CD8-positive, alpha-beta memory T cell (primary cell): ENCODE data around the gene GNAL. TPM values are rescaled to one million over a fixed set of nuclear protein-coding genes. Genes with fewer than 3 reads are reported as not detected.

Source experiments
- CTCF ChIA-PET: fragments of 350-600 bp; sonication (Branson Sonifier 250); formaldehyde crosslinking; loops from one replicate; lab custom pipeline; 2021; ENCODE audit warnings: antibody characterized with exemption; lab: Charles Lee
- POLR2A ChIA-PET: fragments of 350-600 bp; sonication (Branson Sonifier 250); formaldehyde crosslinking; loops from one replicate; lab custom pipeline; 2021; ENCODE audit warnings: antibody characterized with exemption; lab: Charles Lee
- DNase-seq, 5 donors: peaks; one replicate each; pipeline versions ENCODE4 v3.0.0 to v3.0.0-alpha.2; 2020 to 2022; ENCODE audit warnings: mixed read lengths in 1 of 5
- H3K27ac ChIP-seq: one replicate; pipeline ENCODE4 v1.7.0; 2013; ENCODE audit warnings: low read depth, mild to moderate bottlenecking, low read length, moderate library complexity
- H3K27me3 ChIP-seq: 2 replicates; pipeline ENCODE4 v1.7.0; 2013; ENCODE audit warnings: low read length, mild to moderate bottlenecking; ENCODE audit not compliant: insufficient read depth, poor library complexity, severe bottlenecking
- H3K36me3 ChIP-seq: 2 replicates; pipeline ENCODE4 v1.7.0; 2013; ENCODE audit warnings: mild to moderate bottlenecking, low read length, moderate library complexity; ENCODE audit not compliant: insufficient read depth
- H3K4me1 ChIP-seq: 2 replicates; pipeline ENCODE4 v1.7.0; 2013; ENCODE audit warnings: mild to moderate bottlenecking, low read length, moderate library complexity; ENCODE audit not compliant: insufficient read depth
- H3K4me3 ChIP-seq: 2 replicates; pipeline ENCODE4 v1.7.0; 2013; ENCODE audit warnings: mild to moderate bottlenecking, low read length
- H3K9me3 ChIP-seq: 2 replicates; pipeline ENCODE4 v1.7.0; 2013; ENCODE audit warnings: mild to moderate bottlenecking, low read length
- H3K27ac Mint-ChIP-seq, 8 donors: one replicate each; pipeline ENCODE4 v1.8.0; 2020 to 2021; ENCODE audit warnings: mixed read lengths in 8 of 8, mild to moderate bottlenecking in 6 of 8, inconsistent platforms in 3 of 8, moderate library complexity in 3 of 8
- H3K27me3 Mint-ChIP-seq, 2 donors: one replicate each; pipeline ENCODE4 v1.8.0; 2020 to 2021; ENCODE audit warnings: mixed read lengths in 2 of 2, mild to moderate bottlenecking in 1 of 2, moderate library complexity in 1 of 2
- H3K36me3 Mint-ChIP-seq, 3 donors: one replicate each; pipeline ENCODE4 v1.8.0; 2020 to 2021; ENCODE audit warnings: mixed read lengths in 3 of 3, inconsistent platforms in 1 of 3, mild to moderate bottlenecking in 1 of 3
- H3K4me1 Mint-ChIP-seq, 3 donors: one replicate each; pipeline ENCODE4 v1.8.0; 2020 to 2021; ENCODE audit warnings: mixed read lengths in 3 of 3, inconsistent platforms in 1 of 3, mild to moderate bottlenecking in 1 of 3
- H3K4me3 Mint-ChIP-seq, 7 donors: one replicate each; pipeline ENCODE4 v1.8.0; 2020 to 2021; ENCODE audit warnings: mixed read lengths in 7 of 7, mild to moderate bottlenecking in 6 of 7, moderate library complexity in 4 of 7, inconsistent platforms in 2 of 7
- H3K9me3 Mint-ChIP-seq, 5 donors: one replicate each; pipeline ENCODE4 v1.8.0; 2020 to 2022; ENCODE audit warnings: mixed read lengths in 5 of 5, mild to moderate bottlenecking in 3 of 5, moderate library complexity in 2 of 5, inconsistent platforms in 1 of 5
- polyA plus RNA-seq: library from polyadenylated mRNA; unstranded; fragments of 300-500 nt; fragmentation: Illumina TruSeq; gene quantifications from one replicate; pipeline ENCODE4 v1.2.3, GENCODE V29; 2021
- total RNA-seq, 2 experiments: library from RNA; stranded (reverse); gene quantifications; one replicate each; pipeline ENCODE4 v1.2.3, GENCODE V29; 2021

The GNAL gene
- total and polyA plus RNA-seq, 3 experiments from 2014 or later, result 0.04 to 0.38 TPM; not detected in 1

- Histone ChIP-seq H3K9me3 (no peaks in the 10 kb centered on the region), H3K27ac (no peak overlapping the region), H3K27me3 (no peaks in the 10 kb centered on the region), H3K36me3 (no peaks in the 10 kb centered on the region), H3K4me3 (no peak overlapping the region), H3K4me1 (no peaks in the 10 kb centered on the region)
- POLR2A ChIA-PET, result no interaction called here
- Mint-ChIP-seq H3K36me3 (no peaks in the 10 kb centered on the region), H3K4me3 (no peak overlapping the region), H3K27me3 (peaks cover 3 to 14% of the 10 kb centered on the region in 2 donors), H3K4me1 (no peaks in the 10 kb centered on the region), H3K9me3 (no peaks in the 10 kb centered on the region), H3K27ac (no peak overlapping the region)
- CTCF ChIA-PET, result no interaction called here
- DNase-seq, result no peak
These were observed 109.2 kb downstream of the GNAL start for GRCh38 chr18:11798271-11798670.

DNA sequence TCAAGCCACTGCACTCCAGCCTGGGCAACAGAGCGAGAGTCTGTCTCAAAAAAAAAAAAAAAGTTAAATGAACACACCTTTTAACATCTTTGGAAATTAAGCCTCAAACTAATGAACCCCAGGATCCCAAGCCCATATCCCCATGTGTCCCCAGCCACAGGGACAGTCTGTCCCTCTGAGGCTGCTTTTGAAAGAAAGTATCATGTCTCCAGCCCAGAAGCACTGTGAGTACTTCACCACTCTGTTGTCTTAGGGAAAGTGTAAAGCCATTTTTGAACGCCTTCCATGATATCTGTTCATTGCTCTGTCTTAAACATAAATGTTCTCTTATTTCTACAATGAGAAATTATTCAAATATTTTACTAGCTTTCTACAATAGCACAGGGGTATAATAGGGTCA, 110.0 kb downstream of the GNAL start:
- ChIA-PET CTCF (no interaction called here), POLR2A (no interaction called here)
- H3K4me1 ChIP-seq, result no peaks in the 10 kb centered on the region
- Mint-ChIP-seq H3K27ac (no peak overlapping the region), H3K4me3 (no peak overlapping the region), H3K4me1 (no peaks in the 10 kb centered on the region), H3K36me3 (no peaks in the 10 kb centered on the region), H3K9me3 (no peaks in the 10 kb centered on the region), H3K27me3 (peaks cover 3 to 11% of the 10 kb centered on the region in 2 donors)
- H3K36me3 ChIP-seq, result no peaks in the 10 kb centered on the region
- no peak overlapping the region for H3K4me3 ChIP-seq
- no peak overlapping the region for H3K27ac ChIP-seq
- no peaks in the 10 kb centered on the region for H3K27me3 ChIP-seq
- DNase-seq, result no peak
- H3K9me3 ChIP-seq, result no peaks in the 10 kb centered on the region

DNA sequence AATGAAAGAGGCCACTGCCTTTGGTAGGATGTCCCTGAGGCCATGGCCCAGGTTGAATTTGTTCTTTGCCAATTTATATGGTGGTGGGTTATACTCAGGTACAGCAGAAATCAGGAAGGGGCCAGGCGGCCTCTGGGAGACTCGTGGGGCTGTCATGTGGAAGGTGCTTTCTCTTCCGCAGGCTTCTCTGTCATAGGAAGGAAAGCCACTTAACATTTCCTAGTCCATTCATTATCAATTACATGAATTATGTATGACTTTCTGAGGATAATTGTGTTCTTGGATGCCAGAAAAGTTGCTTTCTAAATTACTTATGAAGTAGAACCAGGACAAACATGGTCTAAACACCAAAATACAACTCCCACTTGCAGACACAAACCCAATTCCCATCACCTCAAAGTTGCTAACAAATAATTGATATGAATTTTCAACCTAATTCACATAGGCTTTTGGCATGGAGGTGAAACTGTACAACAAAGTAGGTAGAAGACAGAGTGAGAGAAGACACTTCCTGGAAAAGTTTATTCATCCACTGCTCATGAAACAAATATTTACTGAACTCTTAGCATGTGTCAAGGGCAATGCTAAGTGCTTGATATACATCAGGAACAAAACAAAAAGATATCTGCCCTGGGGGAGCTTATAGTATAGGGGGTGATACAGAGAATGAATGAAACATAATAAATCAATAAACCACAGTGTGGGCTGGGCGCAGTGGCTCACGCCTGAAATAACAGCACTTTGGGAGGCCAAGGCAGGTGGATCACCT, 111.7 kb downstream of the GNAL start:
- Histone ChIP-seq H3K4me1 (no peaks in the 10 kb centered on the region), H3K9me3 (no peaks in the 10 kb centered on the region), H3K36me3 (no peaks in the 10 kb centered on the region), H3K4me3 (no peak overlapping the region), H3K27ac (no peak overlapping the region), H3K27me3 (no peaks in the 10 kb centered on the region)
- Mint-ChIP-seq H3K27me3 (peaks cover 3 to 7% of the 10 kb centered on the region in 2 donors), H3K4me3 (no peak overlapping the region), H3K4me1 (no peaks in the 10 kb centered on the region), H3K27ac (no peak overlapping the region), H3K9me3 (no peaks in the 10 kb centered on the region), H3K36me3 (no peaks in the 10 kb centered on the region)
- CTCF ChIA-PET, result no interaction called here
- no peak for DNase-seq
- POLR2A ChIA-PET, result no interaction called here

DNA sequence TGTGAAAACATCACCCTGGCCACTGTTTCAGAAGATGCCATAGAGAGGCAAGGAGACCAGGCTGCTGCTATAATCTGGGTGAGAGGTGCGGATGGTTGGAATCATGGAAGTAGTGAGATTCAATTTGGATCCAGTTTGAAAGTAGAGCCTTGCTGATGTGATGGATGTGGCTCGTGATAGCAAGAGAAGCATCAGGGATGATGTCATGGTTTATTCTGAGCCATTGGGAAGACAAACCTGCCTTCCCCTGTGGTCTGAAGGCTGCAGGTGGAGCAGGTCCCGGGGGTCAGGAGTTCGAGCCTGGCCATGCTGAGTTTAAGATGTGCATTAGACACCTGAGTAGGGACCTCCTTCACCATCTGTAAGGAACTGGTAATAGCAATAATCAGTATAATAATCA, 112.5 kb downstream of the GNAL start:
- H3K4me3 Mint-ChIP-seq, result no peak overlapping the region
- Histone ChIP-seq H3K4me1 (no peaks in the 10 kb centered on the region), H3K27me3 (no peaks in the 10 kb centered on the region), H3K27ac (no peak overlapping the region), H3K9me3 (no peaks in the 10 kb centered on the region), H3K36me3 (no peaks in the 10 kb centered on the region), H3K4me3 (no peak overlapping the region)
- H3K9me3 Mint-ChIP-seq, result no peaks in the 10 kb centered on the region
- ChIA-PET POLR2A (no interaction called here), CTCF (no interaction called here)
- no peaks in the 10 kb centered on the region for H3K36me3 Mint-ChIP-seq
- H3K27ac Mint-ChIP-seq, result peak overlapping the region in 1 of 8 donors; percentile 39
- H3K4me1 Mint-ChIP-seq, result no peaks in the 10 kb centered on the region
- no peak for DNase-seq
- H3K27me3 Mint-ChIP-seq, result peaks cover 3 to 12% of the 10 kb centered on the region in 2 donors

DNA sequence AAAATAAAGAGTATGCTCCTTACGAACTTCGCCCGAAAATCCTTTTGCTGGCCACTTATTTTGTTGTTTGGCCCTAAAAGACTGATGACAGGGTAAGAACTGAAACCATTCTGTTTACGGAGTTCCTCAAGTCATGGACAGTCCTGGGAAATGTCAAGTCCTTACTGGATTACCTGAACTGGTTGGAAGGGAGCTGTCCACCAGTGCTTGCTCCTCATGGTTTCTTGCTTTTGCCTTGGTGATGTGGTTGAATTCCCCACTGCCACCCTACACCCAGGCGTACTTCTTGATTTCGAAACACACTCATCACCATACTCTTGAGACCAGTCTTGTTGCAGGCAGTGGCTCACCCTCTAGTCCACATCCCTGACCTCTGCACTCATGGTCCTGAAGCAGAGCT, 113.1 kb downstream of the GNAL start:
- CTCF ChIA-PET, result no interaction called here
- POLR2A ChIA-PET, result no interaction called here
- Mint-ChIP-seq H3K36me3 (no peaks in the 10 kb centered on the region), H3K27ac (no peak overlapping the region), H3K4me3 (no peak overlapping the region), H3K9me3 (no peaks in the 10 kb centered on the region), H3K27me3 (peaks cover 3 to 15% of the 10 kb centered on the region in 2 donors), H3K4me1 (no peaks in the 10 kb centered on the region)
- no peaks in the 10 kb centered on the region for H3K4me1 ChIP-seq
- no peak overlapping the region for H3K4me3 ChIP-seq
- no peaks in the 10 kb centered on the region for H3K36me3 ChIP-seq
- H3K9me3 ChIP-seq, result no peaks in the 10 kb centered on the region
- no peak for DNase-seq
- no peak overlapping the region for H3K27ac ChIP-seq
- H3K27me3 ChIP-seq, result no peaks in the 10 kb centered on the region

DNA sequence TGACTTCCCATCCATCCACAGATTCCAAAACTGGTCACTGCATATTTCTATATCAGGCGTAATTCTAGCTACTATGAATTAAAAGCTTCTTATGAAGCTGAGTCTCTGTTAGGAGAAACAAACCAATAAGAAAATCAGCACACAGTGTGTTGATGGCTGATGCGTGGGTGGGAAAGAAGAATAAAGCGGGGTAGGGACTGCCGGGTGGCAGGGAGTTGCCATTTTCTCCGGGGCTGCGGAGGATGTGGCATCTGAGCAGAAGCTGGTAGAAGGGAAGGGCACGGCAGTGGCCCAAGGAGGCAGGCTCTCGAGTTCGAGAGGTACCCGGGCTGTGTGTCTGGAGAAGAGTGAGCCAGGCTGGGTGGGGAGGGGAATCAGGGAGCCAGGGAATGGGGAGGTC, 113.5 kb downstream of the GNAL start:
- no peak overlapping the region for H3K4me3 ChIP-seq
- ChIA-PET POLR2A (no interaction called here), CTCF (no interaction called here)
- H3K27ac ChIP-seq, result no peak overlapping the region
- no peak for DNase-seq
- Mint-ChIP-seq H3K9me3 (no peaks in the 10 kb centered on the region), H3K27ac (no peak overlapping the region), H3K4me3 (no peak overlapping the region), H3K27me3 (peaks cover 3 to 18% of the 10 kb centered on the region in 2 donors), H3K36me3 (no peaks in the 10 kb centered on the region), H3K4me1 (no peaks in the 10 kb centered on the region)
- no peaks in the 10 kb centered on the region for H3K4me1 ChIP-seq
- no peaks in the 10 kb centered on the region for H3K36me3 ChIP-seq
- H3K9me3 ChIP-seq, result no peaks in the 10 kb centered on the region
- no peaks in the 10 kb centered on the region for H3K27me3 ChIP-seq

DNA sequence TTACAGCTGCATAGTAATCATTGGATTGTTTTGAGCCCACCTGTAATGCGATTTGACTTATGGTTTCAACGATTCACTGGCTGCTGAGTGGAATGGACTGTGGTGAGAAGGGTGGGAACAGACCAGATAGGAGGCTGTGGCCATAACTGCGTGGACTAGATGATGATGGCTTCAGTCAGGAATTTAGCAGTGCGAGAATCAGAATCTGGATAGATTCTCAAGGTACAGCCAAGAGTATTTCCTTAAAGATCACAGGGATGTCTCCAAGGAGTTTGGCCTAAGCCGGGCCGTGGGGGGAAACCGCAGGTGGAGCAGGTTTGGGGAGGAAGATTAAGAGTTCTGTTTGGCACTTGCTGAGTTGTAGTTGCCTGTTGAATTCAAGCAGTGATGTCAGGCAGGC, 118.2 kb downstream of the GNAL start:
- ChIA-PET CTCF (no interaction called here), POLR2A (no interaction called here)
- Histone ChIP-seq H3K27me3 (no peaks in the 10 kb centered on the region), H3K36me3 (no peaks in the 10 kb centered on the region), H3K4me3 (no peak overlapping the region), H3K9me3 (no peaks in the 10 kb centered on the region), H3K27ac (no peak overlapping the region), H3K4me1 (no peaks in the 10 kb centered on the region)
- H3K9me3 Mint-ChIP-seq, result no peaks in the 10 kb centered on the region
- no peak for DNase-seq
- H3K36me3 Mint-ChIP-seq, result no peaks in the 10 kb centered on the region
- peaks cover 0 to 36% of the 10 kb centered on the region in 2 donors for H3K27me3 Mint-ChIP-seq
- no peak overlapping the region for H3K4me3 Mint-ChIP-seq
- H3K4me1 Mint-ChIP-seq, result no peaks in the 10 kb centered on the region
- H3K27ac Mint-ChIP-seq, result no peak overlapping the region

GRCh38 chr18:11808001-11808855, 119.2 kb downstream of the GNAL start:
- H3K4me1 ChIP-seq, result no peaks in the 10 kb centered on the region
- H3K27me3 Mint-ChIP-seq, result peaks cover 0 to 31% of the 10 kb centered on the region in 2 donors
- no peaks in the 10 kb centered on the region for H3K36me3 ChIP-seq
- H3K27ac ChIP-seq, result no peak overlapping the region
- H3K27me3 ChIP-seq, result no peaks in the 10 kb centered on the region
- no peaks in the 10 kb centered on the region for H3K9me3 Mint-ChIP-seq
- H3K4me1 Mint-ChIP-seq, result no peaks in the 10 kb centered on the region
- POLR2A ChIA-PET, result no interaction called here
- DNase-seq, result no peak
- H3K4me3 ChIP-seq, result no peak overlapping the region
- no peak overlapping the region for H3K4me3 Mint-ChIP-seq
- H3K36me3 Mint-ChIP-seq, result no peaks in the 10 kb centered on the region
- CTCF ChIA-PET, result no interaction called here
- H3K27ac Mint-ChIP-seq, result no peak overlapping the region
- no peaks in the 10 kb centered on the region for H3K9me3 ChIP-seq
